Measurements from ENCODE around the gene CTNNBL1. TPM values are rescaled to one million over a fixed set of nuclear protein-coding genes. Genes with fewer than 3 reads are reported as not detected.

The CTNNBL1 gene
- total and polyA plus RNA-seq, 2 of the 4 experiments (the other 2 are of a cell fraction), result 29.9 to 34.1 TPM

DNA sequence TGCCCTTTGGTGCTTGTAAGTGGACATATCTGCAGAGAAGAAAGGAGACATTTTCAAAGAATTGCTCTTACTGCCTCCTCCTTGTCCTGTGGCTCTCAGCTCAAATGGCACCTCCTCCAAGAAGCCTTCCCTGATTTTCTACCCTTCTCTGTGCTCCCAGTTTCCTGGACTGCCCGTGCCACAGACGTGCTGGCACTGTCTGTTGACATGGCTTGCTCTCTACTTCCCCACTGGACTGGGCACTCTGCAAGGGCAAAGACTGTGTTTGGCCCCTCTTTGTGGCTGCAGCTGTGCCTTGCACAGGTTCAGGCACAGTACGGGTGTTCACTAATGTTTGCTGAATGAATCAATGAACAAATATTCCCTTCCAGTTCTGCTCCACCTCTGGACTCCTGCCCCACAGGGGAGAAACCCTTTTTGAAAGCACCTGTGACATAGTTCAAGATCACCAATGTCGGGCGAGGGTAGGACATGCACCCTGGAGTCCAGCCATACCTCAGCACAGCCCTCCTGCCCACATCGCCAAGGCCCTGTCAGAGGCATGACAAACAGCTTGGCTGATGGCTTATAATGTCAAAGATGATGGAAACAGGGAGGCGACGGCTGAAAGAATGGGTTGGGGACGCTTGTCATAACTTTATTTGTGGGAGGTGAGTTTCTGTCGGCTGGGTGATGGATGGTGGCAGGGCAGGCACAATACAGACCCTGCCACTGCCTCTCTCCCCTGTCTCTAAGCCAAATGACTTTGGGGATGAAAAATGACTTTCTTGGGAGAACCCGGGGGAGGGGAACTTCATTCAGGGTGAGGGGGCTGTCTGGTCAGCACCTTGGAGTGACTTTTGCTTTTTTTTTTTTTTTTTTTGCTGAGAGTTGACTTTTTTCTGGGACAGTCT lies 15.6 kb upstream of the CTNNBL1 start:
- Histone ChIP-seq H3K36me3 (ENCODE audit: control insufficient read depth, insufficient read depth, low read length) (no peaks in the 10 kb centered on the region), H3K56ac (ENCODE audit: extremely low read depth, insufficient read depth, low read length) (no peak overlapping the region), H2BK5ac (ENCODE audit: low read depth, low read length, poor library complexity, severe bottlenecking) (no peak overlapping the region), H3K4me2 (ENCODE audit: low read depth, low read length) (no peak overlapping the region), H3K4me3 (ENCODE audit: insufficient read depth, low read depth, low read length) (no peak overlapping the region), H3K9me1 (ENCODE audit: insufficient read depth, low read length) (0 out of 2 replicates have a peak, but pooled peaks cover 2% of the 10 kb centered on the region), H3K27me3 (ENCODE audit: control insufficient read depth, insufficient read depth, low read length) (peaks cover 42% of the 10 kb centered on the region), H3K9me3 (ENCODE audit: control insufficient read depth, insufficient read depth, low read length) (no peaks in the 10 kb centered on the region), H4K20me1 (ENCODE audit: insufficient read depth, low read length) (no peaks in the 10 kb centered on the region), H2AK9ac (replicated peaks; ENCODE audit: low read depth, low read length, poor library complexity) (no peak overlapping the region), H2BK15ac (ENCODE audit: low read depth, low read length) (no peak overlapping the region), H2AK5ac (ENCODE audit: low read depth, low read length) (no peak overlapping the region), H3K9ac (ENCODE audit: low read depth, low read length) (no peak overlapping the region), H2BK120ac (ENCODE audit: low read depth, low read length) (no peak overlapping the region), H4K5ac (ENCODE audit: low read depth, low read length) (no peak overlapping the region), H3K23ac (ENCODE audit: low read depth, low read length) (no peak overlapping the region), H4K91ac (ENCODE audit: insufficient read depth, low read depth, low read length) (no peak overlapping the region), H3K27ac (ENCODE audit: insufficient read depth, low read length) (no peak overlapping the region), H3K4ac (ENCODE audit: low read depth, low read length) (no peak overlapping the region), H3K18ac (ENCODE audit: low read depth, low read length) (no peak overlapping the region), H3K4me1 (ENCODE audit: control insufficient read depth, insufficient read depth, low read length) (no peaks in the 10 kb centered on the region), H3K14ac (replicated peaks; ENCODE audit: low read depth, low read length) (no peak overlapping the region), H3K79me1 (ENCODE audit: low read depth in 1 of 2, low read length in 2 of 2) (no peaks in the 10 kb centered on the region), H2BK20ac (ENCODE audit: low read depth, low read length) (no peak overlapping the region), H4K8ac (ENCODE audit: low read depth in 2 of 2, low read length in 2 of 2) (no peak overlapping the region), H2AFZ (replicated peaks; ENCODE audit: low read length, poor library complexity) (no peak overlapping the region)
- CTCF ChIA-PET, result no interaction called here
- WGBS, 2 experiments (ENCODE audit: extremely low coverage in 2 of 2, insufficient read length in 1 of 2), result 67% methylated on average over 2 of the region's 11 CpGs; no CpG with 5 or more reads in 1 of the 2 experiments
- no peak for TF ChIP-seq MAFK (IDR thresholded peaks at IDR 0.05; ENCODE audit: low read depth, low read length)
- TF ChIP-seq, protein P1, sequence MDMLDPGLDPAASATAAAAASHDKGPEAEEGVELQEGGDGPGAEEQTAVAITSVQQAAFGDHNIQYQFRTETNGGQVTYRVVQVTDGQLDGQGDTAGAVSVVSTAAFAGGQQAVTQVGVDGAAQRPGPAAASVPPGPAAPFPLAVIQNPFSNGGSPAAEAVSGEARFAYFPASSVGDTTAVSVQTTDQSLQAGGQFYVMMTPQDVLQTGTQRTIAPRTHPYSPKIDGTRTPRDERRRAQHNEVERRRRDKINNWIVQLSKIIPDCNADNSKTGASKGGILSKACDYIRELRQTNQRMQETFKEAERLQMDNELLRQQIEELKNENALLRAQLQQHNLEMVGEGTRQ (IDR thresholded peaks at IDR 0.05; ENCODE audit: low read depth, low read length), result no peak
- TF ChIP-seq MXI1 (IDR thresholded peaks at IDR 0.05; ENCODE audit: borderline replicate concordance, low read depth, low read length), result no peak
- no peak for TF ChIP-seq RCOR1 (IDR thresholded peaks at IDR 0.05; ENCODE audit: insufficient replicate concordance, low read length)
- no peak for TF ChIP-seq MAZ (IDR thresholded peaks at IDR 0.05; ENCODE audit: borderline replicate concordance, low read depth, low read length)
- no peak for TF ChIP-seq CHD1 (IDR thresholded peaks at IDR 0.05; ENCODE audit: low read depth, low read length)
- TF ChIP-seq, protein P2, sequence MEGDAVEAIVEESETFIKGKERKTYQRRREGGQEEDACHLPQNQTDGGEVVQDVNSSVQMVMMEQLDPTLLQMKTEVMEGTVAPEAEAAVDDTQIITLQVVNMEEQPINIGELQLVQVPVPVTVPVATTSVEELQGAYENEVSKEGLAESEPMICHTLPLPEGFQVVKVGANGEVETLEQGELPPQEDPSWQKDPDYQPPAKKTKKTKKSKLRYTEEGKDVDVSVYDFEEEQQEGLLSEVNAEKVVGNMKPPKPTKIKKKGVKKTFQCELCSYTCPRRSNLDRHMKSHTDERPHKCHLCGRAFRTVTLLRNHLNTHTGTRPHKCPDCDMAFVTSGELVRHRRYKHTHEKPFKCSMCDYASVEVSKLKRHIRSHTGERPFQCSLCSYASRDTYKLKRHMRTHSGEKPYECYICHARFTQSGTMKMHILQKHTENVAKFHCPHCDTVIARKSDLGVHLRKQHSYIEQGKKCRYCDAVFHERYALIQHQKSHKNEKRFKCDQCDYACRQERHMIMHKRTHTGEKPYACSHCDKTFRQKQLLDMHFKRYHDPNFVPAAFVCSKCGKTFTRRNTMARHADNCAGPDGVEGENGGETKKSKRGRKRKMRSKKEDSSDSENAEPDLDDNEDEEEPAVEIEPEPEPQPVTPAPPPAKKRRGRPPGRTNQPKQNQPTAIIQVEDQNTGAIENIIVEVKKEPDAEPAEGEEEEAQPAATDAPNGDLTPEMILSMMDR (conservative IDR thresholded peaks at IDR 0.05; ENCODE audit: low read depth, low read length), result no peak
- TF ChIP-seq FOS (IDR thresholded peaks at IDR 0.05; ENCODE audit: low read depth, low read length), result no peak
- no peak for TF ChIP-seq CEBPB (IDR thresholded peaks at IDR 0.05; ENCODE audit: low read depth, low read length)
- BruUV-seq (replicated peaks), result no TSS peak
- dilution Hi-C loops (cut with HindIII; ENCODE audit: low sequenced_read_pairs, unreplicated experiment), result no loop called here
- ATAC-seq (ENCODE audit: low read depth) (no peak), DNase-seq (no peak)
- in situ Hi-C loops (cut with MboI; ENCODE audit: low sequenced_read_pairs), result no loop called here
- POLR2A ChIA-PET (ENCODE audit: unreplicated experiment), result no interaction called here
- intact Hi-C loops (cut with micrococcal nuclease), result no loop called here
